ENCODE results near the gene OR7A5.
"Not testable (repeated sequence)": the region's sequence is repeated elsewhere in the genome, so short reads cannot be mapped to it uniquely, and the experiment has no call there.

The OR7A5 gene

GRCh38 chr19:14785102-14785793 lies 49.7 kb downstream of the OR7A5 start:
- in situ Hi-C loops (cut with HindIII; ENCODE audit: low sequenced_read_pairs) = not testable (repeated sequence)

- in situ Hi-C loops (cut with HindIII; ENCODE audit: low sequenced_read_pairs) = not testable (repeated sequence)
Measured at GRCh38 chr19:14784730-14785101, 50.3 kb downstream of the OR7A5 start.

- in situ Hi-C loops (cut with HindIII; ENCODE audit: low sequenced_read_pairs) = not testable (repeated sequence)
Measured at GRCh38 chr19:14783410-14783998, 51.5 kb downstream of the OR7A5 start.

GRCh38 chr19:14782626-14783409 lies 52.2 kb downstream of the OR7A5 start:
- in situ Hi-C loops (cut with HindIII; ENCODE audit: low sequenced_read_pairs) = no loop called here

- in situ Hi-C loops (cut with HindIII; ENCODE audit: low sequenced_read_pairs) = not testable (repeated sequence)
Measured at GRCh38 chr19:14781713-14782536, 53.1 kb downstream of the OR7A5 start.

GRCh38 chr19:14780622-14781225 lies 54.3 kb downstream of the OR7A5 start:
- in situ Hi-C loops (cut with HindIII; ENCODE audit: low sequenced_read_pairs) = not testable (repeated sequence)

- in situ Hi-C loops (cut with HindIII; ENCODE audit: low sequenced_read_pairs) = no loop called here
Measured at GRCh38 chr19:14779151-14779550, 55.8 kb downstream of the OR7A5 start.

- in situ Hi-C loops (cut with HindIII; ENCODE audit: low sequenced_read_pairs) = not testable (repeated sequence)
Measured at GRCh38 chr19:14778110-14778845, 56.7 kb downstream of the OR7A5 start, which contains the start of gene ADGRE2. Gene ADGRE2, minus strand, starts transcription at chr19:14778560. Its CDS starts 1,804 bp downstream, at chr19:14776756.

GRCh38 chr19:14777645-14778044 lies 57.3 kb downstream of the OR7A5 start:
- in situ Hi-C loops (cut with HindIII; ENCODE audit: low sequenced_read_pairs) = not testable (repeated sequence)
